GM12878 (cell line): ENCODE measurements around the gene DLEC1. TPM values are rescaled to one million over a fixed set of nuclear protein-coding genes. Genes with fewer than 3 reads are reported as not detected.

Experiments used
- BCL11A ChIP-seq: IDR thresholded peaks from 2 replicates; pipeline ENCODE4 v1.6.1; 2011; ENCODE audit warnings: low read depth, low read length
- CBX3 ChIP-seq: fragments of 200-600 bp; sonication (generic); IDR thresholded peaks from 2 replicates; pipeline ENCODE4 v1.6.1; 2016; ENCODE audit warnings: low read depth, borderline replicate concordance
- CBX5 ChIP-seq: sonication (generic); IDR thresholded peaks from 2 replicates; pipeline ENCODE4 v1.6.1; 2016; ENCODE audit warnings: low read depth, moderate library complexity, mild to moderate bottlenecking, inconsistent platforms
- CEBPB ChIP-seq, 2 experiments: fragments of 150-350 bp in 1 of 2; IDR thresholded peaks; 2 replicates each; pipeline ENCODE4 v1.6.1; 2012 to 2014; ENCODE audit warnings: low read depth in 2 of 2, low read length in 2 of 2, borderline replicate concordance in 1 of 2, inconsistent platforms in 1 of 2
- CHD4 ChIP-seq: fragments of 200-600 bp; sonication (generic); IDR thresholded peaks from 2 replicates; pipeline ENCODE4 v1.6.1; 2016; ENCODE audit warnings: mild to moderate bottlenecking
- HDGF ChIP-seq: fragments of 450-650 bp; IDR thresholded peaks from 2 replicates; pipeline ENCODE4 v1.6.1; 2016; ENCODE audit warnings: antibody characterized with exemption
- LARP7 ChIP-seq: fragments of 450-650 bp; IDR thresholded peaks from 2 replicates; pipeline ENCODE4 v1.6.1; 2017; ENCODE audit warnings: mild to moderate bottlenecking
- MEF2B ChIP-seq: fragments of 450-650 bp; IDR thresholded peaks from 2 replicates; pipeline ENCODE4 v1.6.1; 2018; ENCODE audit warnings: mild to moderate bottlenecking, moderate library complexity; ENCODE audit not compliant: partially characterized antibody, poor library complexity, severe bottlenecking
- NFYA ChIP-seq: IDR thresholded peaks from 2 replicates; pipeline ENCODE4 v1.6.1; 2011; ENCODE audit warnings: low read depth, mild to moderate bottlenecking, low read length, improper control_type of control experiment, borderline replicate concordance
- NRF1 ChIP-seq: conservative IDR thresholded peaks from 2 replicates; pipeline ENCODE4 v1.6.1; 2011; ENCODE audit warnings: mild to moderate bottlenecking, low read depth, low read length, improper control_type of control experiment
- PAX8 ChIP-seq: fragments of 450-650 bp; IDR thresholded peaks from 2 replicates; pipeline ENCODE4 v1.6.1; 2017; ENCODE audit warnings: mild to moderate bottlenecking, moderate library complexity
- RB1 ChIP-seq: fragments of 450-650 bp; formaldehyde crosslinking; IDR thresholded peaks from 2 replicates; pipeline ENCODE4 v1.6.1; 2017; ENCODE audit warnings: mild to moderate bottlenecking, borderline replicate concordance
- RBBP5 ChIP-seq: fragments of 200-600 bp; sonication (generic); conservative IDR thresholded peaks from 2 replicates; pipeline ENCODE4 v1.6.1; 2016
- SMAD5 ChIP-seq: IDR thresholded peaks from 2 replicates; pipeline ENCODE4 v1.6.1; 2016; ENCODE audit warnings: antibody characterized with exemption, low read depth
- STAT1 ChIP-seq: fragments of 450-650 bp; conservative IDR thresholded peaks from 2 replicates; pipeline ENCODE4 v1.6.1; 2014; ENCODE audit warnings: antibody characterized with exemption, mild to moderate bottlenecking
- polyA plus RNA-seq, 11 experiments: library from polyadenylated mRNA; depleted of rRNA in 4 of 11; unstranded in 6 of 11; stranded (reverse) in 5 of 11; fragments of >200 nt; fragmentation: Nextera tagmentation in 4 of 11; fragmentation: Illumina TruSeq in 1 of 11; extraction: Ambion mirVana in 4 of 11; extraction: Trizol in 1 of 11; gene quantifications; 1 replicate in 1 of 11; 2 replicates in 10 of 11; pipeline versions ENCODE4 v1.2.1 to v1.2.3, GENCODE V29; 2011 to 2016; ENCODE audit warnings: inconsistent platforms in 2 of 11, missing spikeins in 2 of 11, low read depth in 1 of 11
- total RNA-seq, 4 experiments: library from RNA; depleted of rRNA in 3 of 4; stranded (reverse); fragments of >200 nt in 3 of 4; fragmentation: Illumina TruSeq in 1 of 4; extraction: Trizol in 1 of 4; gene quantifications; 2 replicates each; pipeline versions ENCODE4 v1.2.1 to v1.2.3, GENCODE V29; 2013 to 2021
- TF ChIP-seq, protein P1 (sequence below): fragments of 450-650 bp; IDR thresholded peaks from 2 replicates; pipeline ENCODE4 v1.6.1; 2018; ENCODE audit warnings: mild to moderate bottlenecking, low read depth, moderate library complexity; ENCODE audit not compliant: partially characterized antibody
- TF ChIP-seq, protein P2 (sequence below): fragments of 450-650 bp; IDR thresholded peaks from 2 replicates; pipeline ENCODE4 v1.6.1; 2017; ENCODE audit warnings: low read depth, mild to moderate bottlenecking, moderate library complexity
- TF ChIP-seq, protein P3 (sequence below): IDR thresholded peaks from 2 replicates; pipeline ENCODE4 v1.6.1; 2011; ENCODE audit warnings: borderline replicate concordance, low read depth, mild to moderate bottlenecking, moderate library complexity, mixed read lengths, low read length; ENCODE audit not compliant: insufficient read depth; ENCODE audit errors: extremely low read length
- TF ChIP-seq, protein P4 (sequence below): fragments of 450-650 bp; IDR thresholded peaks from 2 replicates; pipeline ENCODE4 v1.6.1; 2018; ENCODE audit warnings: borderline replicate concordance, mild to moderate bottlenecking; ENCODE audit not compliant: partially characterized antibody
- TF ChIP-seq, protein P5 (sequence below): fragments of 450-650 bp; IDR thresholded peaks from 2 replicates; pipeline ENCODE4 v1.6.1; 2017; ENCODE audit warnings: mild to moderate bottlenecking, low read depth, inconsistent platforms; ENCODE audit not compliant: poor library complexity, severe bottlenecking

Gene DLEC1
- total and polyA plus RNA-seq, 10 of the 15 experiments (the other 5 are each of a cell fraction or from before 2014, with no cell fraction given): 0.03 to 0.29 (median 0.07) TPM; not detected in 3

DNA sequence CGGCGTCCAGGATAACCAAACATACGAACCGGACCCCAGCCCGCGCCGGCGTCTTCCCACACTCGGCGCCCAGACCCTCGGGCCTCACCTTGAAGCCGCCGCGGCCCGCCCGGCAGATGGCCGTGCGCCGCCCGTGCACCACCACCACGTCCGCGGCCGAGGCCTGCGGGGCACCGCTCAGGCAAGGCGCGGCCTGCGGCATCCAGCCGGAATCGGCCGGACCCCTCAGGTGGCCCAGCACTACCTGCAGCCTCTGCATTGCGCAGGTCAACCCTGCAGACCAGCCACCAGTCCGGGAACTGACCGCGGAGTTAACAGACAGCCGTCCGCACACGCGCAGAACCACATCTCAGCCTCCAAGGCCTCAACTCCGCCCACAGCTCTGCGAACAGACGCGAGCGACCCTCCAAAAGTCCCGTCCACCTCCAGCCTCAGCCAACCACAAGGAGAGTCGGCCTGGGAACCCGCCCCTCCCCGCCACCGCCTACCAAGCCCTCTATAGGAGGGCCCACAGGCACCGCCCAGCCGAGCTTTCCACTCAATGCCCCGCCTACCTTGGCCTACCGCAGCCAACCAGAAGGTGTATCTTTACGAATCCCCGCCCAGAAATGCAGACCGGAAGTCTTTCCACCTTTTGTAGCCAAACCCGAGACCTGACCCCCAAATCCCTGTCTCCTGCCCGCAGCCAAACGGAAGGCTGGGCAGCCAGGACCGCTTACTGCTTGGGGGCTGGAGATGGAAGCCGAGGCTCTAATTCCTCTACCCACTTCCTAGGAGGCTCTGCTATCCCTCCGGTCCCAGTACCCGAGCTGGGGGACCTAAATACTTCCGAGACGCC is 98.0 kb downstream of the DLEC1 start, which contains the start of gene ACAA1 (continued):
- TF ChIP-seq, protein P1, sequence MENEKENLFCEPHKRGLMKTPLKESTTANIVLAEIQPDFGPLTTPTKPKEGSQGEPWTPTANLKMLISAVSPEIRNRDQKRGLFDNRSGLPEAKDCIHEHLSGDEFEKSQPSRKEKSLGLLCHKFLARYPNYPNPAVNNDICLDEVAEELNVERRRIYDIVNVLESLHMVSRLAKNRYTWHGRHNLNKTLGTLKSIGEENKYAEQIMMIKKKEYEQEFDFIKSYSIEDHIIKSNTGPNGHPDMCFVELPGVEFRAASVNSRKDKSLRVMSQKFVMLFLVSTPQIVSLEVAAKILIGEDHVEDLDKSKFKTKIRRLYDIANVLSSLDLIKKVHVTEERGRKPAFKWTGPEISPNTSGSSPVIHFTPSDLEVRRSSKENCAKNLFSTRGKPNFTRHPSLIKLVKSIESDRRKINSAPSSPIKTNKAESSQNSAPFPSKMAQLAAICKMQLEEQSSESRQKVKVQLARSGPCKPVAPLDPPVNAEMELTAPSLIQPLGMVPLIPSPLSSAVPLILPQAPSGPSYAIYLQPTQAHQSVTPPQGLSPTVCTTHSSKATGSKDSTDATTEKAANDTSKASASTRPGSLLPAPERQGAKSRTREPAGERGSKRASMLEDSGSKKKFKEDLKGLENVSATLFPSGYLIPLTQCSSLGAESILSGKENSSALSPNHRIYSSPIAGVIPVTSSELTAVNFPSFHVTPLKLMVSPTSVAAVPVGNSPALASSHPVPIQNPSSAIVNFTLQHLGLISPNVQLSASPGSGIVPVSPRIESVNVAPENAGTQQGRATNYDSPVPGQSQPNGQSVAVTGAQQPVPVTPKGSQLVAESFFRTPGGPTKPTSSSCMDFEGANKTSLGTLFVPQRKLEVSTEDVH: no peak
- TF ChIP-seq STAT1: no peak
- TF ChIP-seq, protein P2, sequence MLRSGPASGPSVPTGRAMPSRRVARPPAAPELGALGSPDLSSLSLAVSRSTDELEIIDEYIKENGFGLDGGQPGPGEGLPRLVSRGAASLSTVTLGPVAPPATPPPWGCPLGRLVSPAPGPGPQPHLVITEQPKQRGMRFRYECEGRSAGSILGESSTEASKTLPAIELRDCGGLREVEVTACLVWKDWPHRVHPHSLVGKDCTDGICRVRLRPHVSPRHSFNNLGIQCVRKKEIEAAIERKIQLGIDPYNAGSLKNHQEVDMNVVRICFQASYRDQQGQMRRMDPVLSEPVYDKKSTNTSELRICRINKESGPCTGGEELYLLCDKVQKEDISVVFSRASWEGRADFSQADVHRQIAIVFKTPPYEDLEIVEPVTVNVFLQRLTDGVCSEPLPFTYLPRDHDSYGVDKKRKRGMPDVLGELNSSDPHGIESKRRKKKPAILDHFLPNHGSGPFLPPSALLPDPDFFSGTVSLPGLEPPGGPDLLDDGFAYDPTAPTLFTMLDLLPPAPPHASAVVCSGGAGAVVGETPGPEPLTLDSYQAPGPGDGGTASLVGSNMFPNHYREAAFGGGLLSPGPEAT: peak; percentile 38
- TF ChIP-seq MEF2B: no peak
- no peak for TF ChIP-seq NFYA
- TF ChIP-seq, protein P3, sequence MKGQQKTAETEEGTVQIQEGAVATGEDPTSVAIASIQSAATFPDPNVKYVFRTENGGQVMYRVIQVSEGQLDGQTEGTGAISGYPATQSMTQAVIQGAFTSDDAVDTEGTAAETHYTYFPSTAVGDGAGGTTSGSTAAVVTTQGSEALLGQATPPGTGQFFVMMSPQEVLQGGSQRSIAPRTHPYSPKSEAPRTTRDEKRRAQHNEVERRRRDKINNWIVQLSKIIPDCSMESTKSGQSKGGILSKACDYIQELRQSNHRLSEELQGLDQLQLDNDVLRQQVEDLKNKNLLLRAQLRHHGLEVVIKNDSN: no peak
- TF ChIP-seq RBBP5: no peak
- TF ChIP-seq CBX3: no peak
- no peak for TF ChIP-seq CEBPB (IDR thresholded peaks at IDR 0.05; ENCODE audit: borderline replicate concordance in 1 of 2, low read depth in 2 of 2, low read length in 2 of 2)
- TF ChIP-seq BCL11A: no peak
- no peak for TF ChIP-seq PAX8
- peak; percentile 100 for TF ChIP-seq HDGF
- TF ChIP-seq, protein P4, sequence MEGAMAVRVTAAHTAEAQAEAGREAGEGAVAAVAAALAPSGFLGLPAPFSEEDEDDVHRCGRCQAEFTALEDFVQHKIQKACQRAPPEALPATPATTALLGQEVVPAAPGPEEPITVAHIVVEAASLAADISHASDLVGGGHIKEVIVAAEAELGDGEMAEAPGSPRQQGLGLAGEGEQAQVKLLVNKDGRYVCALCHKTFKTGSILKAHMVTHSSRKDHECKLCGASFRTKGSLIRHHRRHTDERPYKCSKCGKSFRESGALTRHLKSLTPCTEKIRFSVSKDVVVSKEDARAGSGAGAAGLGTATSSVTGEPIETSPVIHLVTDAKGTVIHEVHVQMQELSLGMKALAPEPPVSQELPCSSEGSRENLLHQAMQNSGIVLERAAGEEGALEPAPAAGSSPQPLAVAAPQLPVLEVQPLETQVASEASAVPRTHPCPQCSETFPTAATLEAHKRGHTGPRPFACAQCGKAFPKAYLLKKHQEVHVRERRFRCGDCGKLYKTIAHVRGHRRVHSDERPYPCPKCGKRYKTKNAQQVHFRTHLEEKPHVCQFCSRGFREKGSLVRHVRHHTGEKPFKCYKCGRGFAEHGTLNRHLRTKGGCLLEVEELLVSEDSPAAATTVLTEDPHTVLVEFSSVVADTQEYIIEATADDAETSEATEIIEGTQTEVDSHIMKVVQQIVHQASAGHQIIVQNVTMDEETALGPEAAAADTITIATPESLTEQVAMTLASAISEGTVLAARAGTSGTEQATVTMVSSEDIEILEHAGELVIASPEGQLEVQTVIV: no peak
- no peak for TF ChIP-seq CBX5
- peak; percentile 88 for TF ChIP-seq LARP7
- TF ChIP-seq NRF1: peak; percentile 45; the same call in 1 of the 2 replicates
- TF ChIP-seq SMAD5: peak; percentile 54; the same call in 1 of the 2 replicates
- peak; percentile 57; the same call in 1 of the 2 replicates for TF ChIP-seq RB1
- TF ChIP-seq, protein P5, sequence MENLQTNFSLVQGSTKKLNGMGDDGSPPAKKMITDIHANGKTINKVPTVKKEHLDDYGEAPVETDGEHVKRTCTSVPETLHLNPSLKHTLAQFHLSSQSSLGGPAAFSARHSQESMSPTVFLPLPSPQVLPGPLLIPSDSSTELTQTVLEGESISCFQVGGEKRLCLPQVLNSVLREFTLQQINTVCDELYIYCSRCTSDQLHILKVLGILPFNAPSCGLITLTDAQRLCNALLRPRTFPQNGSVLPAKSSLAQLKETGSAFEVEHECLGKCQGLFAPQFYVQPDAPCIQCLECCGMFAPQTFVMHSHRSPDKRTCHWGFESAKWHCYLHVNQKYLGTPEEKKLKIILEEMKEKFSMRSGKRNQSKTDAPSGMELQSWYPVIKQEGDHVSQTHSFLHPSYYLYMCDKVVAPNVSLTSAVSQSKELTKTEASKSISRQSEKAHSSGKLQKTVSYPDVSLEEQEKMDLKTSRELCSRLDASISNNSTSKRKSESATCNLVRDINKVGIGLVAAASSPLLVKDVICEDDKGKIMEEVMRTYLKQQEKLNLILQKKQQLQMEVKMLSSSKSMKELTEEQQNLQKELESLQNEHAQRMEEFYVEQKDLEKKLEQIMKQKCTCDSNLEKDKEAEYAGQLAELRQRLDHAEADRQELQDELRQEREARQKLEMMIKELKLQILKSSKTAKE: no peak
- no peak for TF ChIP-seq CHD4
